Measurements from ENCODE around the gene PPP1R12B. TPM values are rescaled to one million over a fixed set of nuclear protein-coding genes. Genes with fewer than 3 reads are reported as not detected.

PPP1R12B gene
- total and polyA plus RNA-seq, 8 donors, result 4.4 to 29.4 (median 13.7) TPM

DNA sequence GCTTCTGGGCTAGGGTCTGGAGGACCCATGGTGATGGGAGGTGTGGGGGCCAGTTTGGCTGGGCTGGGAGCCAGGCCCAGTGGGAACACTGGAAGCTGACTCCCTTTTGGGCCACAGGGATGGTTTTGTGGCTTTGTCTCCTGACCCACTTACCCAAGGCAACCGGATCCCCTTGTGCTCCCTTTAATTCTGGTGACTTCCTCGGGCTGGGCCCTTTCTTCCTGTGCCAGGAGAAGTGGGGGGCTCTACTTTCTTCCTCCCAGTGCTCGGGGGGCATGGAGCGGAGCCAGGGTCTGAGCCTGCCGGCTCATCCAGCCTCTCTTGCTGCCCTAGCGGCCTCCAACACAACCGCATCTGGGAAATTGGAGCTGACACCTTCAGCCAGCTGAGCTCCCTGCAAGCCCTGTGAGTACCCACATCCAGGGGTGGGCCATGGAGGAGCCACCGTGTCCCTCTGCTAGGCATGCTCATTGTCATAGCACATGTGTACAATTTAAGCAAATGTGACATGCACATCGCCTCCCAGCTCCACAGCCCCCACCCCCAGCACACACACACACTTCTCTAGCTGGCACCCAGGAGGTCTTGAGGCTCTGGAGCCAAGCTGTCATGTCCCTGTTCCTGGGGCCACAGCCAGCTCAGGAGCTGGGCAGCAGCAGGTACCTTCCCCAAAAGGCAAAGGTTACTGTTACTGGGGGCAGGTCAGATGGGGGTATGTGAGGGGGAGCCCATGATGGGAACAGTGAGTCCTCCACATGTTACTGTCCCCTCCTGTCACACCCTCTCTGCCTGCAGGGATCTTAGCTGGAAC lies 41.8 kb upstream of the PPP1R12B start:
- WGBS, 2 donors, result 71 to 75% methylated on average over 9 of the region's 9 CpGs
- no peaks in the 10 kb centered on the region for H3K27me3 ChIP-seq
- H3K4me3 ChIP-seq, result no peak overlapping the region
- ATAC-seq (no peak), FAIRE-seq (no peak), DNase-seq (no peak)
- H3K36me3 ChIP-seq, result no peaks in the 10 kb centered on the region
- TF ChIP-seq, protein P1, sequence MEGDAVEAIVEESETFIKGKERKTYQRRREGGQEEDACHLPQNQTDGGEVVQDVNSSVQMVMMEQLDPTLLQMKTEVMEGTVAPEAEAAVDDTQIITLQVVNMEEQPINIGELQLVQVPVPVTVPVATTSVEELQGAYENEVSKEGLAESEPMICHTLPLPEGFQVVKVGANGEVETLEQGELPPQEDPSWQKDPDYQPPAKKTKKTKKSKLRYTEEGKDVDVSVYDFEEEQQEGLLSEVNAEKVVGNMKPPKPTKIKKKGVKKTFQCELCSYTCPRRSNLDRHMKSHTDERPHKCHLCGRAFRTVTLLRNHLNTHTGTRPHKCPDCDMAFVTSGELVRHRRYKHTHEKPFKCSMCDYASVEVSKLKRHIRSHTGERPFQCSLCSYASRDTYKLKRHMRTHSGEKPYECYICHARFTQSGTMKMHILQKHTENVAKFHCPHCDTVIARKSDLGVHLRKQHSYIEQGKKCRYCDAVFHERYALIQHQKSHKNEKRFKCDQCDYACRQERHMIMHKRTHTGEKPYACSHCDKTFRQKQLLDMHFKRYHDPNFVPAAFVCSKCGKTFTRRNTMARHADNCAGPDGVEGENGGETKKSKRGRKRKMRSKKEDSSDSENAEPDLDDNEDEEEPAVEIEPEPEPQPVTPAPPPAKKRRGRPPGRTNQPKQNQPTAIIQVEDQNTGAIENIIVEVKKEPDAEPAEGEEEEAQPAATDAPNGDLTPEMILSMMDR (IDR thresholded peaks at IDR 0.05), result no peak
- H3K27ac ChIP-seq, result no peak overlapping the region
- H3K4me1 ChIP-seq, result no peaks in the 10 kb centered on the region
- no peaks in the 10 kb centered on the region for H3K9me3 ChIP-seq
- intact Hi-C loops (cut with DNase I), result no loop called here

DNA sequence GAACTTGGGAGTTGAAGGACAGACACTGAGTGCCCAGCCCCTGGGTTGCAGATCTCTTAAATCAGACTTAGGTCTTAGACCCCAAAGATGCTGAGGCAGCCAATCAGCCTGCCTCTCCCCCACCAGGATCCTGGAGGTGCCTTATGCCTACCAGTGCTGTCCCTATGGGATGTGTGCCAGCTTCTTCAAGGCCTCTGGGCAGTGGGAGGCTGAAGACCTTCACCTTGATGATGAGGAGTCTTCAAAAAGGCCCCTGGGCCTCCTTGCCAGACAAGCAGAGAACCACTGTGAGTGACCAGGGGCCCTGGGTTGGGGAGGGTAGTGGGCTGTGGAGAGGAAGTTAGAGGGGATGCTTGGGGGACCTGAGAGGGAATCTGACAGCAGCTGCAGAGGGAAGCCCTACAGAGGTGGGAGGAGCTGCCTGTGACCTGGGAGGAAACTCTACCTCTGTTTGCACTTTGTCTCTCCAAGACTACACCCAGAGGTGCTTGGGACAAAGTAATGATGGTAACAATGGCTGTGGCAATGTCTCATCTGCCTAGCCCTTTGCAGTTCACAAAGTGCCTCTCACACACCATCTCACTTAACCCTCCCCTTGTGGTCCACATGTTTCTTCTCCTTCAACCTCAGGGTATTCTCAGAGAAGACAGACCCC lies 38.3 kb upstream of the PPP1R12B start:
- intact Hi-C loops (cut with DNase I), result loop anchor here in 1 of 3 donors (5.0 kb wide), 1 partner anchor 123 kb away; no protein-coding TSS in a partner anchor
- H3K9me3 ChIP-seq, result no peaks in the 10 kb centered on the region
- no peak for ATAC-seq

DNA sequence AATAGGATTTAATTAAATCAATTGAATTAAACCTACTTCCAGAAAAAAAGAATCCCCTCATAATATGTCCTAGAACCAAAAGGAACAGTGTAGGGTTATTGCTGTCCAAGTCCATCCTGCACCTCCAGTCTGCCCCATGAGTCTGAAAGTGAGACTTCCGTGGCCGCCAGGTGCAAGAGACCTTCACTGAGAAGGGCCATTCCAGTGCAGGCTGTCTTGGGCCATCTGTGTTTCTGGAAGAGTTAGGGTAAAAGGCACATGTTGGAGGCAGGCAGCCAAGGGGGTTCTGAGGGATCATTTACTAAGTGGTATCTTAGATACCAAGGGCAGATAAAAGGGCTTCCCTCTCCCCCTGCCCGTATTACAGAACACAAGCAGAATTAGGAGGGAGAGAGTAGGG lies 37.8 kb upstream of the PPP1R12B start:
- DNase-seq, result no peak
- no peak overlapping the region for H3K4me3 ChIP-seq
- no peak overlapping the region for H3K27ac ChIP-seq
- H3K36me3 ChIP-seq, result no peaks in the 10 kb centered on the region
- ATAC-seq, result no peak
- TF ChIP-seq, protein P1 (IDR thresholded peaks at IDR 0.05), result no peak
- no peaks in the 10 kb centered on the region for H3K9me3 ChIP-seq
- H3K27me3 ChIP-seq, result no peaks in the 10 kb centered on the region
- WGBS, 2 donors, result 84 to 87% methylated on average over 3 of the region's 3 CpGs
- FAIRE-seq, result no peak
- H3K4me1 ChIP-seq, result no peaks in the 10 kb centered on the region
- intact Hi-C loops (cut with DNase I), result loop anchor here in 1 of 3 donors (5.0 kb wide), 1 partner anchor 123 kb away; no protein-coding TSS in a partner anchor

More for the DNA sequence above, 38.3 kb upstream of the PPP1R12B start:
- H3K27ac ChIP-seq, result no peak overlapping the region
- no peaks in the 10 kb centered on the region for H3K27me3 ChIP-seq
- TF ChIP-seq, protein P1 (IDR thresholded peaks at IDR 0.05), result no peak
- no peaks in the 10 kb centered on the region for H3K4me1 ChIP-seq
- H3K4me3 ChIP-seq, result no peak overlapping the region
- no peaks in the 10 kb centered on the region for H3K36me3 ChIP-seq
- DNase-seq (no peak), FAIRE-seq (no peak)

DNA sequence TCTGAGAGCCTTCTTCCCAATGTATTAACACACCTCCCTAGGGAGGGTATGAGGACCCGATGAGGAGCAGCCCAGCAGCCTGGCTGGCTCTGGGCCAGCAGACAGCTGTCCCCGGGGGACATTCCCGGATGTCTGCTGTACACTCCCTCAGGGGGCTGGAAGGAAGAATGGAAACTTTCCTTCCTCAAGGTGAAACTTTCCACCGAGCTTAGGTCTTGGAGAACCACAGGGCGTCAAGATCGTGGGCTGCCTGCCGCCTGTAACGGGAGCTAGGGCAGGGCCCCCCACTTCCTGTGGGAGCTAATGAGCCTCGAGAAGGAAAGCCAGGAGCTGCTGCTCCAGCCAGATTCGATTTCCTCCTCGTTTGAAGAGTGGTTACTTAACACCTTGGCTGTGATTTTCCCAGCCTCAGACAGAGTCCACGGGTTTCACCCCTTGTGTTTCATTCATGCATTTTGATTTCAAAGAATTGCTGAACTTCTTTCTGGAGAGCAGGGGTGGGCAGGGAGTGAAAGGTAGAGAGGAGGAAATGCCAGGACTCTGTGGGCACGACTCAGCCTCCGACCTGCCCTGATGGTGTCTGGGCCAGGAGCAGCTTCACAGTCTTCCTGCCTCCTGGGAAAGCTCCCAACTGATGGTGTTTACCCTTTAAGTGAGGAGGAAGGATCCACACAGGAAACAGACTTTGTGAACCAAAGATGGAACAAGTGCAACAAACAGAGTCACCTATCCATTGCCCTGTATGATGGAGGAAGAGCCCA lies 36.4 kb upstream of the PPP1R12B start:
- WGBS, 2 donors, result 16 to 18% methylated on average over 14 of the region's 14 CpGs
- Histone ChIP-seq H3K27me3 (no peaks in the 10 kb centered on the region), H3K36me3 (no peaks in the 10 kb centered on the region), H3K4me3 (no peak overlapping the region), H3K4me1 (no peaks in the 10 kb centered on the region), H3K9me3 (no peaks in the 10 kb centered on the region), H3K27ac (no peak overlapping the region)
- ATAC-seq, result no peak
- TF ChIP-seq, protein P1 (IDR thresholded peaks at IDR 0.05), result no peak
- FAIRE-seq, result no peak
- intact Hi-C loops (cut with DNase I), result loop anchor here in 1 of 3 donors (5.0 kb wide), 1 partner anchor 125 kb away; no protein-coding TSS in a partner anchor
- DNase-seq, result no peak
